Stimulated activated CD8-positive, alpha-beta memory T cell treated with anti-CD3 and anti-CD28 coated beads, Interleukin-2, amount 100 ng/mL, for 48 hours (primary cell): ENCODE results near the gene ASB16.

Source experiments
- DNase-seq, 2 donors: peaks; one replicate each; pipeline ENCODE4 v3.0.0-alpha.2; 2020; ENCODE audit warnings: low read depth in 2 of 2

The ASB16 gene

GRCh38 chr17:44209786-44210341, 39.4 kb downstream of the ASB16 start:
- no peak for DNase-seq

GRCh38 chr17:44210342-44211192, 40.1 kb downstream of the ASB16 start:
- peak; percentile 89 to 90 for DNase-seq

DNA sequence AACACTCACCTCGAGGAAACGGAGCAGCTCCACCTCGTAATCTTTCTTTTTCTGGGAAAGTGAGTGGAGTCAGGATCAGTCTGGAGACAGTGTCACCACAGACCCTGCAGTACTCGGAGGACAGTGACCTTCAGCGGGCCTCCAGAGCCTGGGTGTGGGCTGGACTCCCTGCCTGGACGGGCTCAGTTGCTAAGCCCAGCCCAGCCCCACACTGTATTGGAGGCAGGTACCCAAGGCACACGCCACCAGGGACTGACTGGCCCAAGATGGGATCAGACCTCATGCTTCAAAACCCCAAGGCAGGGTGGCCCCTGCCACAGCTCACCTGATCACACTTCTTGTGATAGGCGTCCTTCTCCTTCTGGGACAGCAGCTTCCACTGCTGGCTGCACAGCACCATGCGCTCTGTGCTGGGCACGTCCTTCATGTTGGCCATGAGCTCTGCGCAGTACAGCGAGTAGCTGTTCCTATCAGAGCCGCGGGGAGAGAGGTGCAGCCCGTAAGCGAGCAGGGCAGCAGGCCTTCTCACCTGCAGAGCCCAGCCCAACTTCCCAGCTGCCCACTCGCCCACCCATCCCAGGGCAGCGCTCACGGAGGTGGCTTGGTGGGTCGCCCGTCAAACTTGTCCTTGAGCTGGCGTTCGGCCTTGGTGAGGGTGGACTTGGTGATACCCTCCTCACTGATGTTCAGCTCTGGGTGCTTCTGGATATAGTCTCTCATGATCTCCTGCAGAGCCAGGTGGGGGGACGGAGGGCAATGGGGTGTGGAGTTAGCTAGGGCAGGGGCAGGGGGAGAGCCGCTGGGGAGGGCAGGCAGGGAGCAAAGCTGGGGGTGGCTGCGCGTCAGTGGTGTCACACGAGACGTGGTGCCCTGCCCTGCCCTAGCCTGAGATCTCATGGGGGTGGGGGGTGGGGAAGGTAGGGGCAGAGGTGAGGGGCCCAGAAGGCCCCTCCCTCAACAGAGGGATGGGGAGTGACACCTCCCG, 41.1 kb downstream of the ASB16 start:
- DNase-seq = no peak

GRCh38 chr17:44212507-44213402, 42.3 kb downstream of the ASB16 start:
- no peak for DNase-seq

GRCh38 chr17:44213403-44214229, 43.1 kb downstream of the ASB16 start:
- DNase-seq = no peak

- no peak for DNase-seq
Observed at GRCh38 chr17:44214230-44214494, 43.7 kb downstream of the ASB16 start.

- no peak for DNase-seq
Observed at GRCh38 chr17:44214896-44215295, 44.4 kb downstream of the ASB16 start.

DNA sequence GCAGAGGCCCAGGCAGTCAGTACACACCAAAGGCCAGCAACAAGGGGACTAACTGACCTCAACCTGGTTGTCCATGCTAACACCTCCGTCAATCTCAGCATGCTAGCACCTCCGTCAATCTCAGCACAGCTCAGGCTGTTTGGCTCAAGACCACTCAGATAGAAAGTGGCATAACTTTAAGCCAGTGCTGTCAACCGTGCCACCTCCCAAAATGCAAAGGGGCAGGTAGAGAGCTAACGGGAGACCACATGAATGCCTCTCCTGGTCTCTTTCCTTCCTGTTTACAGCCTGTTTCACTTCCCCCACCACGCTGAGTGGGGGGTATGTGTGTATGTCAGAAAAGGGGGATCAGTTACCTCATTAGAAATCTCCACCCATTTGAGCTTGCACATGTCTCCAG, 45.7 kb downstream of the ASB16 start:
- no peak for DNase-seq

GRCh38 chr17:44216694-44217093, 46.2 kb downstream of the ASB16 start:
- DNase-seq = no peak

- DNase-seq = no peak
Observed at GRCh38 chr17:44217738-44218343, 47.3 kb downstream of the ASB16 start.

GRCh38 chr17:44218344-44219107, 48.0 kb downstream of the ASB16 start:
- DNase-seq = peak; percentile 78 to 90

GRCh38 chr17:44219108-44219615, 48.7 kb downstream of the ASB16 start:
- peak in 1 of 2 donors; percentile 54 for DNase-seq

DNA sequence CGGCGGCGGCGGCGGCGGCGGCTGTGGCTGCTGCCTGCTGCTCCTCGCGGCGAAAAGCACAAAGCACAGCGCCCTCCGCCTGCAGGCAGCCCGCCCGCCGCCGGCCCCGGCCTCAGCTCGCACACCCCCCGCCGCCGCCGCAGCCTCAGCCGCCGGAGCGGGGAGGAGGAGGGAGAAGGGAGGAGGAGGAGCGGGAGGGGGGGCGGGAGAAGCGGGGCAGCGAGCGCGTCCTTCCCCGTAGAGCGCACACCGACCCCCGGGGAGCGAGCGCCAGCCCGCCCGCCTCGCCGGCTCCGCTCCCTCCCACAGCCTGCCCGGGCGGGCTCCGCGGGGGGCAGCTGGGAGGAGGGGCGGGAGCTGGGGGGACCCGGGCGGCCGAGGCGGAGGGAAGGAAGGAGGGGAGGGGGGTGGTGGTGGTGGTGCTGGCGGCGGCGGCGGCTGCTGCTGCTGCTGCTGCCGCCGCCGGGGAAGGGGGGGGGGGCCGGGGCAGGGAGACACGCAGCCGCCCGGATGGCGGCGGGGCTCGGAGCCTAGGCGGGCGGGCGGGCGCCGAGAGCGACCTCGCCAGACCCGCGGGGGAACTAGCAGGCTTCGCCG, 49.2 kb downstream of the ASB16 start, which contains the start of gene UBTF:
TSS of gene UBTF (minus strand) at position 60 of the 597 bp plus-strand sequence. CDS start 1,446 bp downstream, outside the sequence.
- peak in 1 of 2 donors; percentile 51 for DNase-seq

DNA sequence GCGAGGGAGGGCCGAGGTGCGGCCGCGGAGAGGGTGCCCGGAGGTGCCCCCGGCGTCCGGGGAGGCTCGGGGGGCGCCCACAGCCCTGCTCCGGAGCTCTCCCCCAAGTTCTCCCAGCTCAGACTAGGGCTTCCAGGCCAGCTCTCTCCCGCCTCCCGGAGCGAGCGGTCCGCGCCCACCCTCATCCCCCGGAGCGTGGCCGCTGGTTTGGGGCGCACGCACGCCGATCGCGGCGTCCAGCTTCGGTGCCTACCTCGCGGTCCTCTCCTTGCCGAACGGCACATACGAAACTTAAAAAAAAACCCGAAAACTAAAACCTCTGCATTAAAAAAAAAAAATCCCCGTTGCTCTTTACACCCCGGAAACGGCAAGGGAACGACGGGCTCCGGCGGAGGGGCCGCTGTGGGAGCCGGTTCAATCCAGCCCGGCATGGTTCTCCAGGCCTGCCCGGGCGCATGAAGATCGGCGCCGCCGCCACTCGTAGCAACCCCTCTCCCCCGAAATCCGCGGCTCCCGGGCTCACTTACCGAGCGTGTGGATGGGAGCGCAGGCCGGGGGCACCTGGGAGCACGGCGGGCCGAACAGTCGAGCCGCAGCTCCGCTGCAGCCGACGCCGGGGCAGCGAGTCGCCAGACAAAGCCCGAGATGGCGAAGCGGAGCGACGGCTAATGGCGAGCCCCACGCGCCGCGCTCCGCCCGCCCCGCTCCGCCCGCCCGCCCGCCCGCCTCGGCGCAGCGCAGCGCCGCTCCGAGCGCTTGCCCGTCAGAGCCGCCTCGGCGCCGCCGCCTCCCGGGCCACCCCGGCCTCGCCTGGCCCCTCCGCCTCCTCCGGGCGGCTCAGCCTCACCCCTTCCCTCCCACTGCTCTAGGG, 49.9 kb downstream of the ASB16 start:
- no peak for DNase-seq

- no peak for DNase-seq
Observed at GRCh38 chr17:44221084-44221861, 50.8 kb downstream of the ASB16 start.

DNA sequence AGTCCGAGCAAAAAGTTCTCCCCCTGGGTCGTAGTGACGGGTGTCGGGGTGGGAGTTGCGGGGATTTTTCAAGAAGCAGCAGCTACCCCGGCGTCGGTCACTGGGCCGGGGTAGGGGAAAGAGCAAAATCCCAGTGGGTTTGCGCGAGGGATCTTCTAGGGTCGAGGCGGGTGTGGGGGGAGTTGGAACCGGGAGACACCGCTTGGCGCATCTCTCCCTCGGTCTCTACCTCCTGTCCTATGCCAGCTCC, 51.3 kb downstream of the ASB16 start:
- no peak for DNase-seq
